SKM-1 treated with dmso at 0.1 percent for 144 hours (cell line): ENCODE results near the gene UNC13D.
"Not testable (repeated sequence)": the region's sequence is repeated elsewhere in the genome, so short reads cannot be mapped to it uniquely, and the experiment has no call there.

Source experiments
- DNase-seq: peaks from one replicate; lab custom pipeline; 2025; ENCODE audit not compliant: unreplicated experiment; lab: John Stamatoyannopoulos, UW

UNC13D gene

DNA sequence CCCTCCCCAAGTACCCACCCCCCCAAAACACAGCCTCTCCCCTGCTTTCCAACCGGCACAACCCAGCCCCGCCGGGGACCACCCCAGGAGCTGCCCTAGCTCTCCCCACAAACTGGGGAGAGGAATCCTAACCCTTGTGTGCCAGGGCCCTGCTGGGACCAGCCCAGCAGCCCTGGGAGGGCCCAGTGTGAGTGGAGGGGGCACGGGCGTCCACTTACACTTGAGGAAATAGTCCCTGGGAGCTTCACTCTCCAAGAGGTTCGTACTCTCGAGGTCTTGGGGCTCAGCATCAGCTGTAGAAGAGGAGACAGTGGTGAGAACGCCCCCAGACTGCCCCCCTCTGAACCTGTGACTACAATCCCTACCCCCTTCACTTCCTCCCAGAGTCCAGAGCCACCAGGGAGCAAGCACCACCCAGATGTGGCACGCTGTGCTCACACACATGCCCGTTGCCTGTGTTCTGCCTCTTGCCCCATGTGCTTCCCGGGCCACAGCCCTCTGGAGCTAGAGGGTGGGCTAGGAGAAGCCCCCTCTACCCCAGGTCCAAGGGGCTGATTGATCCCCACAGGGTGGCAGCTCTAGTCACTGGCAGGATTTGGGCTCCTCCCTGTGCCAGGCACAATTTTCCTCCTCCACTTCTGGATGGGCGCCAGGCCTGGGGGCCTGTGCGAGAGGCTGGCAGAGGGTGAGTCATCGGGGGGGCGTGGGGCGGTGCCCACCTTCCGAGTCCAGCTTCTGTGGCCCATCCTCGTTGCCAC, 31.2 kb upstream of the UNC13D start:
- DNase-seq = no peak

DNA sequence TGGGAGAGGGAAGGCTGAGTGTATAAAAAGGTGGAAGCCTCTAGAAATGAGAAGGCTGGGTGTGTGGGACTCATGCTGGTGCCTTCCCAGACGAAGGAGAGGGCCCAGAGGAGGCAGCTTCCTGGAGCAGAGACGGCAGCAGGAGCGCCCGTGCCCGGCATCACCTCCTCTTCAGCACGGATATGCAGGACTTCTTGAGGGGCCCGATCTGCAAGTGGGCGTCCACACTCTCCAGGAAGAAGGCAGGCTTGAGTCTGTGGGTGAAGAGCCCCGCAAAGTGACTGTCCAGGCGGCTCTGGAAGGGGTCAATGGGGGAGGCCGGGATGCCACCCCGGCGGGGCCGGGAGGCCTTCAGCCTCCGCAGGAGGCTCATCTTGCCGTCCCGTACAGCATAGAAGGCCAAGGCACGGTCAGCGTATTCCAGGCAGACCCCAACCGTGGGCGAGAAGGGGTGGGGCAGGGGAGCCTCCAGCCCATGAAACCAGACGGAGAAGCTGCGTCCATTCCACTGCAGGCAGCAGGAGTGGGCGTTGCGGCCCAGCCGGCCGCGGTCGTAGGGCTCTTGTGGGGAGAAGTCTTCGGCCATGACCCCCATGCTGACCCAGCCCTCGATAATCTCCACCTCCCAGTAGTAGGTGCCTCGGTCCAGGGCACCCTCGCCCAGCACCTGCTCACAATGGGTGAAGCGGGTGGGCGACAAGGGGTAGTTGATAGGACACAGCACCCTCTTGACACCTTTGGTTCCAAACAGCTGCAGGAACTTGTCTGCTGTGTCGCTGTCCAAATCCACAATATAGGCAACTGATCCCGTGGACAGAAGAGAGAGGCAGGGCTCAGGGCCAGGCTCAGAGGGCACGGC, 30.3 kb upstream of the UNC13D start:
- DNase-seq = no peak

DNA sequence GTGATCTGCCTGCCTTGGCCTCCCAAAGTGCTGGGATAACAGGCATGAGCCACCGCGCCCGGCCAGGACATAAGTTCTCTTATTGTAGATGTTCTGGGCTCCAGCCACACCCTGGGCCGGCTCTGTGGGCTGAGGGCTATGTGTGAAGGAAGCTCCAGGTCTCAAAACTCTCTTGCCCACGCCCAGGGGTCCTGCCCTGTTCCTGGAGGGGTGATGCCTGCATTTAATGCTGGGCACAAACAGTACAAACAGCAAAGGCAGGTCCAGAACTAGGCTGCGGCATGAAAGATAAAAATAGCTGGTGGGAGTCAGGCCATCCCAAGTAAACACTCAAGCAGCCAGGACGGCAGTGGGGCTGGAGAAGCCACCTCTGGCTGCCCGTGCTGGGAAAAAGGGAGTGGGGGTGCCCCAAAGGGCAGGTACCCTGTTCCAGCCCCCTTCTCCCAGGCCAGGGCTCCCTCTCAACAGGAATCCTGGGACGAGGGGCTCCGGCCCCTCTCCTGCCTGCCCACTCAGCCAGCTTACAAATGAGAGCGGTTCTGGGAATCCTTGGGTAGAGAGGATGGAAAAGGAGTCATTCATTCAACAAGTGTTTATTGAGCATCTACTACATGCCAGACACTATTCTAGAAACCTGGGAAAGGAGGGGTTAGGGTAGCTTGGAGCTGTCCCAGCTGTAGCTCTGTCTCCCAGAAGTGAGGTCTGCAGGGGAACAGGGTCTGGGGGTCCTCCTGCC, 29.6 kb upstream of the UNC13D start:
- DNase-seq = no peak

DNA sequence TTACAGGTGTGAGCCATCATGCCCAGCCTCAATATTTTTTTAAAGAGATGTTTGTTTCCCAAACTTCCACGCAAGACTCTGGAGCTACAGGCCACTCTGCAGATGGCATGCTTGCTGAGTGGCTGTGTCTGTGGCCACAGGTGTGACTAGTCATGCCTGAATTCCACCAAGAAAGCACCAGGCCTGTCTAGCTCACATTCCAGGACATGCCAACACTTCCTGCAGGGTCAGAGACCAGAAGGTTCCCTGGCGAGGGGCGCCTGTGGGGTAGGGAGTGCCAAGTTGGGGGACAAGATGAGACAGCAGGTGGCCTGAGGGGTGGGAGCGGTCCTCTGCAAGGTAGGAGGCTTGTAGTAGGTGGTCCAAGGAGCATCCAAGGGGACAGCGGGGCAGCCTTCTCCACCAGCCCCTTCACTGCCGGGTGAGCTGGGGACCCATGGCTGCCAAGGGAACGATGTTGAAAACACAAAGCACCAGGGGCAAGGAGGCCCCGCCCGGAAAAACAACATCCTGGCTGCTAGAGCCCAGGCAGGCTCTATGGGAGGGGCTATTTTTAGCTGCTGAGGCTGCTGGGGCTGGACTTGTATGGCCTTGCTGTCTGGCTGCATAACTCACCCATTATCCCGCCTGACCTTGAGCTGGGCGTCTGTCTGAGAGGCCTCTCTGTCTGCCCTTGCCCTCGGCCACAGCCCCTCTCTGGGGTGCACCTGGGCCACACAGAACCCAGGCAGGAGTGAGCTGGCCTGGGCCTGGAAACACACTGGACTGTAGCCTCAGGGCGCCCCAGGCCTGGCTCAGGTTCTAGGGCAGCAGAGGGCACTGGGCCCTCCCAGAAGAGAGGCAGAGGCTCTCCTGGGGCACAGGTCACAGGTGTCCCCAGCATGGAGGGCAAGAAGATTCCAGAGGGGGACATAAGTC, 28.5 kb upstream of the UNC13D start:
- DNase-seq = no peak

DNA sequence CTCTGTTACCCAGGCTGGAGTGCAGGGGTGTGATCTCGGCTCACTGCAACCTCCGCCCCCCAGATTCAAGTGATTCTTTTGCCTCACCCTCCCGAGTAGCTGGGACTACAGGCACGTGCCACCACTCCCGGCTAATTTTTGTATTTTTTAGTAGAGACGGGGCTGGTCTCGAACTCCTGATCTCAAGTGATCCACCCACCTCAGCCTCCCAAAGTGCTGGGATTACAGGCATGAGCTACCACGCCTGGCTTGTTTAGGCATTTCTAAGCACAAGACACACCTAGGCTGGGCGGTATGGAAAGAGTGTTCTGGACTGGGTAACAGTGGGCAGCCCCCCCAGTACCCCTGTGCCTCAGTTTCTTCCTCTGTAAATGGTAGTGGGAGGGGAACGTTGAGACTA, 26.0 kb upstream of the UNC13D start:
- DNase-seq = not testable (repeated sequence)

DNA sequence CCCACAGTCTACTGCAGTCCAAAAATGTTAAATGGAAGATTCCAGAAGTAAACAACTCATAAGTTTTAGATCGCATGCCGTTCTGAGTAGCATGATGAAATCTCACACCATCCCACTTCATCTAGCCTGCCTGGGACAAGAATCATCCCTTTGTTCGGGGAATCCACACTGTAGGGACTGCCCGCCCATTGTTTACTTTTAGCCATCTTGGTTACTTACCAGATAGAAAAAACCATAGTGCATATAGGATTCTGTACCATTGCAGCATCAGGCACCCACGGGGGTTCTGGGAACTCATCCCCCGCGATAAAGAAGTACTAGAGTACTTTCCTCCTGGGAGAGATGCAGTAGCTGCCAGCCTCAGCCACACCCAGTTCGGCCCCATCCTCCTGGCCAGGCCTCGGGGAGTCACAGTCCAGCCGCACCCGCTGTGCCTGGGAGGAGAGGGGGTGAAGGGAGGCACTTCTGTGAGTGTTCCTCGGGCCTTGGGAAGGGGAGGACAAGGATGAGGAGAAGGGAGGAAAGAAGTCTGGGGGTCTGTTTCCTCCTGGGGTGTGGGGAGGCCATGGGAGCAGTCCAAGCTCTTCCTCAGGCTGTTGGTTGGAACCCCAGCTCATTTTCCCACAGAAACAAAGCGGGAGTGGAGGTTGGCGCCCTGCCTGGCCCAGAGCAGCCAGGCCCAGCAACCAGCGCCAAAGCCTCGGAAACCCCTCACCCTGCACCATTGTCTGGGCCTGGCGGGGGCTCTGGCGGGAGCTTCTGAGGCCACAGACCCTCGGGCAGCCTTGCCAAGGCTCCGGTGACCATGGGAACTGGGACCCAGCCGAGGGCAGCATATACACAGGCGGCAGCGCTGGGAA, 25.3 kb upstream of the UNC13D start:
- no peak for DNase-seq

DNA sequence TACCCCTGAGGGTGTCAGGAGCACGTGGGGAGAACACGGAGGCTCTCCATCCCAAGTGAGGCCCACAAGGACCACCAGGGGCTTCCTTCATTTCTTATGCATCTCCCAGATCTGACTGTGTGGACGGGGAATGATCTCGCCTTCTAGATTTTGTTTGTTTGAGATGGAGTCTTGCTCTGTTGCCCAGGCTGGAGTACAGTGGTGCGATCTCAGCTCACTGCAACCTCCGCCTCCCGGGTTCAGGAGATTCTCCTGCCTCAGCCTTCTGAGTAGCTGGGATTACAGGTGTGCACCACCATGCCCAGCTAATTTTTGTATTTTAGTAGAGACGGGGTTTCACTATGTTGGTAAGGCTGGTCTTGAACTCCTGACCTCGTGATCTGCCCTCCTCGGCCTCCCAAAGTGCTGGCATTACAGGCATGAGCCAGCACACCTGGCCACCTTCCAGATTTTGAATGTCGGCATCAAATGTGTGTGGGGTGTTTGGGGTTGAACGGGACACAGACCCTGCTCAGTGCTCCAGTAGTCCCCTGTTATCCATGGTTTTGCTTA, 24.6 kb upstream of the UNC13D start:
- DNase-seq = not testable (repeated sequence)

DNA sequence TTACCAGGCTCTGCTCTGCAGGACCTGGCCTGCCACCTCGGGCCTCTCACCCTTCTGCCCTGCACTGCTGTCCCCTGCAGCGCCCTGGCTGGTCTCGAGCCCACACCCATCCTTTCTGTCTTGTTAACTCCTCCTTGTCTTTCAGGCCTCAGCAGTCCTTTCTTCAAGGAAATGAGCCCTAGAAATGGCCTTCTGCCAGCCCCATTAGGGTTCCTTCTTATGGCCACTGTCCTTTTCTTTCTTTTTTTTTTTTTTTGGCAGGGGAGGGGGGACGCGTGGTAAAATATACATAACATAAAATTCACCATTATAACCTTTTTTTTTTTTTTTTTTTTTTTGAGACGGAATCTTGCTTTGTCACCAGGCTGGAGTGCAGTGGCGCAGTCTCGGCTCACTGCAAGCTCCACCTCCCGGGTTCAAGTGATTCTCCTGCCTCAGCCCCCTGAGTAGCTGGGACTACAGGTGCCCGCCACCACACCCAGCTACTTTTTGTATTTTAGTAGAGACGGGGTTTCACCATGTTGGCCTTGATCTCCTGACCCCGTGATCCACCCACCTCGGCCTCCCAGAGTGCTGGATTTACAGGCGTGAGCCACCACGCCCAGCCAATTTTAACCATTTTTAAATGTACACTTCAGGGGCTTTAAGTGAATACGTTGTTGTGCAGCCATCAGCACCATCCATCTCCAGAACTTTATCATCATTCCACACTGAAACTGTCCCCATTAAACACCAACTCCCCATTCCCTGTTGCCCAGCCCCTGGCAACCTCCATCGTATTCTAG, 21.4 kb upstream of the UNC13D start:
- DNase-seq = not testable (repeated sequence)

DNA sequence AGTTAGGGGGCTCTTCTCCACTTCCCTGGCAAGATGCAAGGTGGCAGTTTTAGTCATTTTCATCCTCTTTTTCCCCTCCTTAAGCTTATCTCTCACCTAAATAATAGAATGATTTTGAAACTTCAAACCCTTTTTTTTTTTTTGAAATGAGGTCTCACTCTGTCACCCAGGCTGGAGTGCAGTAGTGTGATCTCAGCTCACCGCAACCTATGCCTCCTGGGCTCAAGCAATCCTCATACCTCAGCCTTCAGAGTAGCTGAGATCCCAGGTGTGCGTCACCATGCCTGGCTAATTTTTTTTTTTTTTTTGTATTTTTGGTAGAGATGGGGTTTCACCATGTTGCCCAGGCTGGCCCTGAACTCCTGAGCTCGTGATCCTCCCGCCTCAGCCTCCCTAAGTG, 20.7 kb upstream of the UNC13D start:
- not testable (repeated sequence) for DNase-seq

DNA sequence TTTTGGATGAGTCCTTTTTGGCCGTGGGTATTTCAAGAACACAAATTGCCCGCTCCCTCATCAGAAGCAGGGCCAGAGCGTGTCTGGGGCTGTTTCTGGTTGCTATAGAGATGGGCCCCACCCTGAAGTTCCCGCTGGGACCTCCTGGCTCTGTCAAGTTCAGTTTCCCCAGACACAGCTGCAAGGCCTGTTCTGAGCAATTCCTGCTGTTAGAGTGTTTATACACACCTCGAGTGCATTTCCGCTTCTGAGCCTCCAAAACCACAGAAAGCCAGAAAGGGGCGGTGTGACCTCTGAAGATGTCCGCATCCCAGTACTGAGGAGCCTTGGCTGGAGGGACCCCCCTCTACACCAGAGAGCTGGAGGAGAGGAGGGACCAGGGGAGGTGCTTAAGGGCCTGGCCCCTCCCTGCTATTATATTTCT, 20.3 kb upstream of the UNC13D start:
- no peak for DNase-seq

DNA sequence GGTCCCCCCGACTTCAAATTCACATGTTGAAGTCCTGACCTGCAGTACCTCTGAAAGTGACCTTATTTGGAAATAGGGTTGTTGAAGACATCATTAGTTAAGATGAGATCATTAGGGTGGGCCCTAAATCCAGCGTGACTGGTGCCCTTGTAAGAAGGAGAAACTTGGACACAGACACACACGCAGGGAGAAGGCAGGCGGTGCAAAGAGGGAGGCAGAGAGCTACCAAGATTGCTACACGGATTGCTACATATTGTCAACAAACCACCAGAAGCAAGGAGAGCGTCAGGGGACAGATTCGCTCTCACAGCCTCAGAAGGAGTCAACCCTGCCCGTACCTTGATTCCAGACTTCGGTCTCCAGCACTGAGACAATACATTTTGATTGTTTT, 17.7 kb upstream of the UNC13D start:
- DNase-seq = no peak

DNA sequence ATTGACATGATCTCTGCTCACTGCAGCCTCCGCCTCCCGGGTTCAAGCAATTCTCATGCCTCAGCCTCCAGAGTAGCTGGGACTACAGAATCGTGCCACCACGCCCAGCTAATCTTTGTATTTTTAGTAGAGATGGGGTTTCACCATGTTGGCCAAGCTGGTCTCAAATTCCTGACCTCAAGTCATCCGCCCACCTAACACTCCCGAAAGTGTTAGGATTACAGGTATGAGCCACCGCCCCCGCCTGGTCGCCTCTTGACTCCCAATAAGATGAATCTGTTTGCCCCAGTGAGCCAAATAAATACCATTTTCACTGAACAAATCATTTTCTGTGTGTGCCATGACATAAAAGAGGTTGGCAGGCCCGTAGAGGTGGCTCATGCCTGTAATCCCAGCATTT, 15.2 kb upstream of the UNC13D start:
- DNase-seq = not testable (repeated sequence)

DNA sequence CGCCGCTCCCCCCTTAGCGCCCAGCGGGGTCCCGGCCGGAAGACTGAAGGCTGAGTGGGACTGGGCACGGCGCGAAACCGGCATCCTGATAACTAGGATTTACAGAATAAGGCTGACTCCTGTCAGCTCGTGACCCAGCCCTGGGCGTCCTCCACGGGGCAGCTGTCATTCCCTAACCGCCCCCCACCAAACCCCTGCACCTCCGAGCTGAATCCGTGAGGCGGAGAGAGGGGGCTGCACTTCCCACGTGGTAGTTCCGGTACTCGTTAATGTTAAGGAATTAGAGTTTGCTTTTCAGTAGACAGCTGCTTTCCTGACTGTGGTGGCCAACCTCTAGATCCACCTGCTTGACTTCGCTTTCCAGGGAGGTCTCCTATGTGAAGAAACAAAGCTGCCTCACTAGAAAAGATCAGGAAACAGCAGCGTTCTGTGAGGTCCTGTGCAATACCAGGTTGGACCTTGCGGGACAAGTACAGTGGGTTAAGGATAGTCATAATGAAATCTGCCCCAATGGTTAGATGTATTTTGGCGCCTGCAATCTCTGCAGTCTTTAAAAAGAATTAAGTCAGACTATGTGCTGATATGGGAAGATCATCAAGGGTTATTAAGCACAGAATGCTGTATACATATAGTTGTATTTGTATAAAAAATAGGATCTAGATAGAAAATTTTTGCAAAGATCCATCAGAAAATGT, 12.0 kb upstream of the UNC13D start:
- peak; percentile 3 for DNase-seq

DNA sequence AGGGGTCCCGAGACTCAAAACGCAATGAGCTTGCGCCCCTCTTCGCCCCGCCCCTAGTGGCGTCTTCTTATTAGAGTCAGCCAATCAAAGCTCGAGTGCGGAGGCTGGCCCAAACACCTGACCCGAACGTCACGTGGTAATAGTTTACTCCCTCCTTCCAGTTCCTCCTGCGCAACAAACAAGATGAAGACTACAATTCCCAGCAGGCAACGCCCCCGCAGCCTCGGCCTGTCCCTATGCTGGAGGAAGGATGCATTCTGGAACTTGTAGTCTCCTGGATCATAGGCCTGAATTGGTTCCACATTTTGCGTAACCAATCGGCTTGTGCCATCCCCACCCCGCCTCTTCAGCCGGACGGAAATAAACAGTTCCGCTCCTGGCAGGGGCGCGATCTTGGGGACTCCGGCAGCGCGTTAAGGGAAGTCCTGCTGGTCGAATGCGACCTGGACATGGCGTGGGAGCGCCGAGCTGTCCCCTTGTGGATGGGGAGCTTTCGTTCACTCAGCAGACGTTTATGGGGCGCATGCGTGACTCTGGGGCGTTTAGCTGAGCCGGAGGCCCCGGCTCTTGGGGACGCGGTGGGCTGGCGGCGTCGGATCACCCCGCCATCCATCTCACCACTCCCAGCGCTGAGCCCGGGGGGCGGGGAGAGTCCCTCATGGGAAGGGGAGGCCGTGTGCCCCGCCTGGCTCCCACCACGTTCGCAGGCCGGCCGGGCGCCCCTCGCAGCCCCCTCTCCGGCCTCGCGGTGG, 11.3 kb upstream of the UNC13D start, which contains the start of gene WBP2:
WBP2 (minus strand) TSS at position 26 of the 752 bp plus-strand sequence. CDS start 38 bp downstream, outside the sequence.
- DNase-seq = peak; percentile 100

DNA sequence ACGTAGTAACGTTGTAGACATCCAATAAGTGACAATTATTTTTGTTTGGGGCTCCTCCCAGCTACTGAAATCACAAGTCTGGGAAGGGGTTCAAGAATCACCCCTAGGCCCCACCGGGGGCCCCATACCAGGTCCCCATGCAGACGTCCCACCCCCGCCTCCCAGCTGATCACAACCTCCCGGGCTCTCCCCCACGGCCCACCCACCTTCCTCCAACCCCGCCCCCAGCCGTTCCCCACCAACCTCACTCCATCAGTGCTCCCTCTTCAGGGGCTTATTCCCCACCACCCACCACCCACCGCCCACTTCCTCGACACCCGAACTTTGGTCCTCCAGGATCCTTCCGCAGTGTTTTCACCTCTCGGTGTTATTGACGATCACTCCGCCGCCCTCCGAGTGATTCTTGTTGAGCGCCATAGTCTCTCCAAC, 10.7 kb upstream of the UNC13D start:
- no peak for DNase-seq

DNA sequence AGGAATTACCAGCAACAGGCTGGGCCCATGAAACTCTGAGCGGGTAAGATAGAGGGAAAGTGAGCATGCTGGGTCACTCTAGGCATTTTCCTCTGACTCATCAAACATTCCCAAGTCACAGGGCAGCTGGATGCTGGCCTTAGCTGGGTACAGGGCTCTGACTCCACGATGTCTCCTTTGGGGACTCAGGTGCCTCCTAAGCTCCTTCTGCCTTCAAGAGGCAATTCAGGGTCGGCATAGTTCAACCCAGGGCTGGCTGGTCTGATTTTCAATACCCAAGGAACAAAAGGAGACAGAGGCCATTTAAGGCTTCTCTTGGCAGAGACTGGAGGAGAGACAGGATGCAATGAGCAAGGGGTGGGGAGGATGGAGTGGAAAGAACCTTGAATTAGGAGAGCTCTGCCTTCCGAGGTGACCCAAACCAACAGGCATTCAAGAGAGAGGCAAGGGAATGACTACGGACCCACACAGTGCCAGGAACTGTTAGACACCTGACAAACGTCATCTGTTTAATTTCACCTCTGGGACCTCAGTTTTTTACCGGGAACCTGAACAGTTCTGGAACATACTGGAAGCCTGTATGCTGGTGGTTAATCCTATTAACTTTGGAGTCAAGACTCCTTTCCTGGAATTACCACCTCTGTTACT, 10.0 kb upstream of the UNC13D start:
- no peak for DNase-seq

DNA sequence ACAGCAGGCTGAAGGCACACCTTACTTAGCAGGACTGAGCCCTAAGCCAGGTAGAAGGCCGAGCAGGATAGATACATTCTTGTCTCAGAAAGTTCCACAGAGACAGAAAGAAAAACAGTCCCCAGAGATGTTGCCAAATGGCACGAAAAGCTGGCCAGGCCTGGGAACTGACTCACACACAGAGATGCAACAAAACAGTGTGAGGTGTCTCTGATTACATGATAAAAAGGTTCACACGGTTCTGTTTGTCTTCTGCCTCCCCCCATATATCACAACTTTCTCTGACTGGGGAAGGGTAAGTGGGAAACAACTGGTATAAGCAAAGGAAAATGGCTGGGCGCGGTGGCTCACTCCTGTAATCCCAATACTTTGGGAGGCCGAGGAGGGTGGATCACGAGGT, 9.2 kb upstream of the UNC13D start:
- no peak for DNase-seq
